Measurements from ENCODE around the gene CTXND1.
A peak's percentile ranks its signal among the peaks of the same experiment; 100 is the strongest.
"Not testable (repeated sequence)": the region's sequence is repeated elsewhere in the genome, so short reads cannot be mapped to it uniquely, and the experiment has no call there.

CTXND1 gene

DNA sequence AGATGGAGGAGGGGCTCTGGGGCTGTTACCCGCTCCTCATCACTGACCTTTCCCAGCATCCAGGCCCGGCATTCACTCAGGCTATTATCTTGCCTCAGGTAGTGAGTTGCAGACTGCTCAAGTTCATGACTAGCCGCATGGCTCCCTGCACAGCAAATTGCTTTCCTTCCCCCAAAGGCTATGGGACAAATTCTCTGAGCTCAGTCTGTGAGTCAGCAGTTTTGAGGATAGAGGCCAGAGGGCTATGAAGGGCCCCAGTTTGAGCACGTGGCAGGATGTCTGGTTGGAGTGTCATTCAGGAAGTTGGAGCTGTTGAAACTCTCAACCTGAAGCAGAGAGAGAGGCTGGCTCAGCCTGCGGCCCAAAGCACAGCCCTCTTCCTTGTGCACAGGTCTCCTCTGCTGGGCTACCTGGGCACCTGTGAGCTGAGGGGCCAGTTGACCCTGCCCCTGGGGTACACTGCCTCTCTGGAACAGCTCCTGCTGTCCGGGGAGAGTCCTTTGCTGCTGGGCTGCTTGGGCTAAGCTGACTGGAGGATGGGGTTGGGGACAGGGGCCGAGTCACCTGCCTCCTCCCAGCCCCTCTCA, 91.3 kb downstream of the CTXND1 start:
- no peak for FAIRE-seq
- DNase-seq (ENCODE audit: low spot score): peak; percentile 58

DNA sequence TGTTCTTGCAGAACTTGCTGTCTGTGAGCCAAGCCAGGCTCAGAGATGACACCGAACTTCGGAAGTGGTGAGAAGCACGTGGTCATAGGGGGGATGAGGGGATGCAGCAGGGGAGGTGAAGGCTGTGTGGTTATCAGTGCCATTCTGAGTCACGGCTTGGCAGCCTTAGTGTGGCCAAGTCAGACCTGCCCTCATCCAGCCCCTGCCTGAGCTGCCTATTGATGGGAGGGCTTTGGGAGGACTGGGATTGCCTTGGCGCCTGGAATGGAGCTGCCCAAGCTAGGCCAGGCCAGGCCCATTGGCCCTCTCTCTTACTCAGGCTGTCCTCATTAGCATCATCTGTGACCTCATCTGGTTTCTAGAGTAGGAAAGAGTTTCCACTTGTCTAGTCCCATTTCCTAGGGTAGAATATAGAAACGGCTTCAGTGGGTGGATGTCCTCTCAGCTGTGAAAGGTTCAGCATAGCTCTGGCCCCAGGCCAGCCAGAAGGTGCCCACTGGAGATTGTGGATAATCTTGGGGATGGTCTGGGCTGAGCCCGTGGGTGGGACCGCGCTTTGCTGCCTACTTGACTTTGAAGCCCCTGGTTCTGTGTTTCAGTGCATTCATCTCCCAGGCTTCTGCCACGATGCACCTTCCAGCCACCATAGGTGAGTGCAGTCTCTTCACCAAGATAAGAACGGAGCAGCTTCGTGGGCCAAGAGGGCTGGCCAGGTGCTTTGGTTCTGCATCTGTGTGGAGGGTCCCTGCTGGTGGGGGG, 92.0 kb downstream of the CTXND1 start:
- FAIRE-seq (no peak), DNase-seq (ENCODE audit: low spot score) (no peak)

GRCh38 chr15:80159301-80159700, 92.7 kb downstream of the CTXND1 start:
- no peak for DNase-seq (ENCODE audit: low spot score)
- no peak for FAIRE-seq

DNA sequence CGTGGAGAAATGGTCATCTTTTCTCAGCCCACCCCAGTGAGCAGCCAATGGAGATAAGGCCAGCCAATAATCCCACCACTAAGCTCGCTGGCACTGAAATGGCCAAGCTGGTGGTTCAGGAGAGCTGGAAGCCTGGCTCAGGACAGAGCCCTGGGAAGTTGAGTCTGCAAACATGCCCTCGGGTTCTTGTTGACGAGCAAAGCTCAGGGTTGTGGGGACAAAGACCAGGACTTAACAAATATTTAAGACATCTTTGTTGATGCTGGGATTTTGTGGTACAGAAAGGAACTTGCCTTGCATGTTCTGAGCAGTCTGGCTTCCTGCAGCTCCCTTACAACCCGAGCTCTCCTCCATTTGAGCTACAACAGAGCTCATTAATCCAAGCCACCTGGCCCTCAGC, 94.8 kb downstream of the CTXND1 start:
- FAIRE-seq (no peak), DNase-seq (ENCODE audit: low spot score) (no peak)

DNA sequence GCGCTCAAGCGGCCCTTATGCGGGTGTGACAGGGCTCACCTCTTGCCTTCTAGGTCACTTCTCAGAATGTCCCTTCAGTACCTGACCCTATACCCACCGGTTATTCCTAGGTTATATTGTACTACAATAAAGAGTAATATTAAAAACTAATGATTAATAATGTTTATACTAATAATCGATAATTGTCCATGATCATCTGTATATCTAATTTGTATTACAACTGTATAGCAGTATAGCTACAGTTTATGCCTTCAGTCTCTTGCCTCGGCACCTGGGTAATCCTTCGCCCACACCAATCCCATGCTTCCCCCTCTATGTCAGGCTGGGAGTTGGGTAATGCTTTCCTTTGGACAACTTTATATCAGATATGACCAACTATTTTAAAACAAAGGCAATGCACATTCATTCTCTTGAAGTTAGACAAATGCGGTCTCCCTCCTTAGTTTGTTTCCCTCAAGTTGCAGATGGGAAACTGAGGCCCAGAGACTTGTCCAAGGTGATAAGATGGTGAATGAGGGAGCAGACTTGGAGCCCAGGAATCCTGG, 95.8 kb downstream of the CTXND1 start:
- FAIRE-seq (no peak), DNase-seq (ENCODE audit: low spot score) (no peak)

- not testable (repeated sequence) for DNase-seq (ENCODE audit: low spot score); FAIRE-seq
Observed at GRCh38 chr15:80155378-80156175, 96.4 kb downstream of the CTXND1 start.

GRCh38 chr15:80155001-80155377, 97.0 kb downstream of the CTXND1 start:
- FAIRE-seq (no peak), DNase-seq (ENCODE audit: low spot score) (no peak)

GRCh38 chr15:80154336-80154735, 97.7 kb downstream of the CTXND1 start:
- FAIRE-seq (no peak), DNase-seq (ENCODE audit: low spot score) (no peak)

DNA sequence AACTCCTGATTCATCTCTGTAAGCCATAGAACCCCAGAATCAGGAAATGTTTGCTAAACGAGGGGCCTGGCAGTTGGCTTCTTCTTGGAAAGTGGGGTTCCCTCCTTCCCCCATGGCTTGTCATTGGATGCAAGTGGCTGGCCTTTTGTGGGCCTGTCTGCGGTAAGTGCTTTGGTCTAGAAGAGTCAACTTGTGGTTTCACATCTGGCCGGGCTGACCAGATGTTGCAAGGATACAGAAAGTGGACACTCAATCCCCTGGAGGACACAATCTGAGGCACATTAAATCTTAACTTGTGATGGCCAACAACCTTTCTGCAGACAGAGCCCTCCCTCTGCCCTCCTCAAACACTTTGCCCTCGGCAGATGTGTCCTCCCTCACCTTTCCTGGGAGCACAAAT, 98.1 kb downstream of the CTXND1 start:
- no peak for DNase-seq (ENCODE audit: low spot score)

DNA sequence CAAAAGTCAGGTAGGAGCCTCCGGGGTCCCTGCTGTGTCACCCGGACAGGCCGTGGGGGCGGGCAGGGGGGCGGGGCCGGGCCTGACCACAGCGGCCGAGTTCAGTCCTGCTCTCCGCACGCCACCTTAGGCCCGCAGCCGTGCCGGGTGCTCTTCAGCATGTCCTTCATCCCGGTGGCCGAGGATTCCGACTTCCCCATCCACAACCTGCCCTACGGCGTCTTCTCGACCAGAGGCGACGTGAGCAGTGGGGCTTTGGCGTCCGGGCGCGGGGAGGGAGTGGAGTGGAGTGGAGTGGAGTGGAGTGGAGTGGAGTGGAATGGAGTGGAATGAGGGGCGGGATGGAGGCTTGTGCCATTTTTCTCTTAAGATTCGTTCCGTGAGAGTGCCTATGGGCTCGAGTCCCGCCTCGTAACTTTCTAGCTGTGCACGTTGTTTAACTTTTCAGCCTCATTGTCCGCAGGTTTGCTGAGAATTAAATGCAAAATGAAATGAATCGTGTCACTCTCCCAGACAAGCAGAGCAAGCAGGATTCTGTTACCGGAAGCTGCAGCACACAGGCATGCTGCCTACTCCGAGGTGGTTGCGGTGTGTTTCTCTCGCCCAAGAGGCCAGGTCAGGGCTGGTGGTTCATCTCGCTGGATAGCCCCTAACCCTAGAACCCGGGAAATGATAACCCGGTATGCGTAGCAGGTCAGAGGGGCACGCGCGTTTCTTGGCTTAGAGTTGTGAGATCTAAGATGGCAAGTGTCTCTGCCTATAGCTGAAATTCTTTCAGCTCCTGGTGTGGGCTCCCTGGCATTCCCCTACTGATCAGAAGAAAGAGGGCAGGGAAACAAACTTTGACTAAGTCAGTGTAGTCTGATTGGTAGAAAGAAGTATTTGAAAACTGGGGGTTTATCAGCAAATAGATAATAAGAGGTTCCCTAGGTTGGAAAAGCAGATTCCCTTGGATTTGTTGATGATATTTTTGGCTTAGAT, 98.8 kb downstream of the CTXND1 start, which contains the start of gene FAH:
Gene FAH, plus strand, starts transcription at position 104 of the 981 bp plus-strand sequence. Its CDS starts 56 bp downstream, at position 160.
- FAIRE-seq (peak; percentile 40), DNase-seq (ENCODE audit: low spot score) (peak; percentile 40)

More for the DNA sequence above, 98.1 kb downstream of the CTXND1 start:
- FAIRE-seq: no peak

DNA sequence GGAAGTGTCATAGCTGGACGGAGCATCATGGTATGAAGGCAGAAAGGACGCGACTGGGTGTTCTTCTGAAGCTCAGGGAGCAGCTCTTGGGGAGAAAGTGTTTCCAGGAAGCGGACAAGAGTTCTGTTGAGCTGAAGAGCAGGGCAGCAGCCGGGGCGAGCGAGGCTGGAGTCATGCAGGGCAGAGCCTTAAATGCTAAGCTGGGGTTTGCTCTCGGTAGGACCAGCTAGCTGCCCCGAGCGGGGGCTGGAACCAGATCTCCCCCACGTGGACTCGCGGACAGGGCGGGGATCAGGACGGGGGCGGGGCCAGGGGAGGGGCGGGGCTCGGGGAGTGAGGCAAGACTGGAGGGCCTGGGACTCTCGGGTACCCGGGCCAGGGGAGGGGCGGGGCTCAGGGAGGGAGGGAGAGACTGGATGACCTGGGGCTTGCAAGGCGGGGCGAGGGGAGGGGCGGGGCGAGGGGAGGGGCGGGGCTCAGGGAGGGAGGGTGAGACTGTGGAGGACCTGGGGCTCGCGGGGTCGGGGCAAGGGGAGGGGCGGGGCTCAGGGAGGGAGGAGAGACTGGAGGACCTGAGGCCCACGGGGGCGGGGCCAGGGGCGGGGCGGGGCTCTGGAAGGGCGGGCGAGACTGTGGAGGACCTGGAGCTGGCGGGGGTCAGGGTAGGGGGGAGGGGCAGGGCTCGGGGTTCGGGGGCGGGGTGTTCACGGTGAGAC, 99.7 kb downstream of the CTXND1 start:
- DNase-seq (ENCODE audit: low spot score) (peak; percentile 97), FAIRE-seq (no peak)

GRCh38 chr15:80151576-80151975, 100.4 kb downstream of the CTXND1 start:
- no peak for DNase-seq (ENCODE audit: low spot score)
- FAIRE-seq: no peak

GRCh38 chr15:80151148-80151547, 100.9 kb downstream of the CTXND1 start:
- no peak for DNase-seq (ENCODE audit: low spot score)
- no peak for FAIRE-seq

Data from urothelium cell line (cell line).